Endothelial cell of umbilical vein (primary cell): ENCODE results near the gene ACTR3C. TPM values are rescaled to one million over a fixed set of nuclear protein-coding genes. Genes with fewer than 3 reads are reported as not detected.

ENCODE experiments used
- BruUV-seq: library from RNA; stranded (reverse); fragments of 400-500 nt; replicated peaks from 2 replicates; lab custom pipeline; 2021; lab: Mats Ljungman, UMichigan
- CTCF ChIA-PET: fragments of 300-600, 350-600 bp; sonication (Branson Sonifier 250); formaldehyde crosslinking; loops from one replicate; lab custom pipeline; 2021; ENCODE audit warnings: antibody characterized with exemption, inconsistent platforms; lab: Charles Lee
- POLR2A ChIA-PET: fragments of 300-600, 350-600 bp; sonication (Branson Sonifier 250); formaldehyde crosslinking; loops from one replicate; lab custom pipeline; 2021; ENCODE audit warnings: antibody characterized with exemption, inconsistent platforms; lab: Charles Lee
- DNase-seq: peaks from one replicate; pipeline ENCODE4 v3.0.0-alpha.2; 2011; ENCODE audit warnings: low read depth, low spot score
- FAIRE-seq: peaks from 2 replicates; lab custom pipeline; 2011; peaks lifted over from hg19 to GRCh38; lab: Jason Lieb, UNC
- H2AFZ ChIP-seq: 2 replicates; pipeline ENCODE4 v1.6.0; 2012; ENCODE audit warnings: low read depth, low read length, control low read depth, inconsistent platforms
- H3K27ac ChIP-seq: 2 replicates; pipeline ENCODE4 v1.5.1; 2011; ENCODE audit warnings: low read depth, mild to moderate bottlenecking, control low read depth, low read length, moderate library complexity; ENCODE audit not compliant: insufficient read depth
- H3K27me3 ChIP-seq, 2 experiments: 2 replicates each; pipeline versions ENCODE4 v1.6.0 to v1.6.1; 2011; ENCODE audit warnings: low read length in 2 of 2, mixed read lengths in 1 of 2; ENCODE audit not compliant: control insufficient read depth in 2 of 2, insufficient read depth in 2 of 2
- H3K36me3 ChIP-seq, 2 experiments: 2 replicates in 1 of 2; 3 replicates in 1 of 2; pipeline ENCODE4 v1.5.1; 2011; ENCODE audit warnings: low read length in 2 of 2, mild to moderate bottlenecking in 1 of 2, moderate library complexity in 1 of 2; ENCODE audit not compliant: control insufficient read depth in 2 of 2, insufficient read depth in 2 of 2; ENCODE audit errors: extremely low read depth in 1 of 2
- H3K4me1 ChIP-seq: 3 replicates; pipeline ENCODE4 v1.5.1; 2011; ENCODE audit warnings: mild to moderate bottlenecking, low read length; ENCODE audit not compliant: control insufficient read depth, insufficient read depth; ENCODE audit errors: extremely low read depth
- H3K4me2 ChIP-seq: 2 replicates; pipeline ENCODE4 v1.6.1; 2011; ENCODE audit warnings: low read length, control low read depth, mixed read lengths; ENCODE audit not compliant: insufficient read depth
- H3K4me3 ChIP-seq, 3 experiments: fragments of 200-600 bp in 1 of 3; sonication (generic), shearing (Covaris generic) in 1 of 3; replicated peaks in 1 of 3; 2 replicates each; pipeline ENCODE4 v1.5.1; 2011 to 2016; ENCODE audit warnings: control low read depth in 3 of 3, low read length in 3 of 3, mild to moderate bottlenecking in 2 of 3, inconsistent platforms in 1 of 3, low read depth in 1 of 3, moderate library complexity in 1 of 3; ENCODE audit not compliant: insufficient read depth in 1 of 3
- H3K79me2 ChIP-seq: 2 replicates; pipeline ENCODE4 v1.6.0; 2012; ENCODE audit warnings: low read length, inconsistent platforms; ENCODE audit not compliant: control insufficient read depth, insufficient read depth
- H3K9ac ChIP-seq: replicated peaks from 2 replicates; pipeline ENCODE3; 2011; ENCODE audit warnings: low read length, control low read depth; ENCODE audit not compliant: insufficient read depth; ENCODE audit errors: extremely low read depth
- H3K9me1 ChIP-seq: replicated peaks from 3 replicates; pipeline ENCODE4 v1.6.0; 2011; ENCODE audit warnings: mild to moderate bottlenecking, low read length; ENCODE audit not compliant: control insufficient read depth, insufficient read depth; ENCODE audit errors: extremely low read depth
- H3K9me3 ChIP-seq: replicated peaks from 2 replicates; pipeline ENCODE4 v1.5.1; 2012; ENCODE audit warnings: low read length, inconsistent platforms; ENCODE audit not compliant: control insufficient read depth, insufficient read depth
- H4K20me1 ChIP-seq: replicated peaks from 2 replicates; pipeline ENCODE3; 2011; ENCODE audit warnings: mild to moderate bottlenecking, low read length; ENCODE audit not compliant: control insufficient read depth, insufficient read depth; ENCODE audit errors: extremely low read depth
- EZH2 ChIP-seq: IDR thresholded peaks from 2 replicates; pipeline ENCODE4 v1.6.1; 2012; ENCODE audit warnings: borderline replicate concordance, low read depth, mild to moderate bottlenecking, moderate library complexity, low read length, inconsistent platforms; ENCODE audit not compliant: severe bottlenecking
- FOS ChIP-seq: IDR thresholded peaks from 2 replicates; pipeline ENCODE4 v1.6.1; 2011; ENCODE audit warnings: mild to moderate bottlenecking, low read length, moderate library complexity, borderline replicate concordance; ENCODE audit not compliant: insufficient read depth
- GATA2 ChIP-seq: IDR thresholded peaks from 2 replicates; pipeline ENCODE4 v1.7.0; 2011; ENCODE audit warnings: low read depth, mild to moderate bottlenecking, moderate library complexity, mixed read lengths, low read length; ENCODE audit not compliant: insufficient read length, insufficient read depth
- JUN ChIP-seq: IDR thresholded peaks from 2 replicates; pipeline ENCODE4 v1.6.1; 2011; ENCODE audit warnings: borderline replicate concordance, low read depth; ENCODE audit not compliant: insufficient read length, insufficient read depth
- MAX ChIP-seq: IDR thresholded peaks from 2 replicates; pipeline ENCODE4 v1.6.1; 2011; ENCODE audit not compliant: insufficient read depth, insufficient read length
- MYC ChIP-seq: IDR thresholded peaks from one replicate; pipeline ENCODE4 v1.6.1; 2011; ENCODE audit warnings: mild to moderate bottlenecking, low read depth, low read length
- POLR2A ChIP-seq: IDR thresholded peaks from 2 replicates; pipeline ENCODE4 v1.6.1; 2012; ENCODE audit warnings: low read depth, mild to moderate bottlenecking, control low read depth, low read length
- POLR2AphosphoS5 ChIP-seq: IDR thresholded peaks from 2 replicates; pipeline ENCODE4 v1.6.1; 2012; ENCODE audit warnings: low read depth, mild to moderate bottlenecking, control low read depth, low read length, moderate library complexity; ENCODE audit not compliant: insufficient read depth
- dilution Hi-C: fragments of 300-500 bp; cut with MboI; formaldehyde crosslinking; loops from one replicate; pipeline ENCODE4 v1.15.0; 2019; ENCODE audit warnings: low sequenced_read_pairs; ENCODE audit not compliant: extremely low pct_ligation_motif_present
- intact Hi-C: fragments of 100-400 bp; cut with micrococcal nuclease; formaldehyde crosslinking; loops from one replicate; pipeline ENCODE4 v1.10.0; 2022
- polyA plus RNA-seq, 4 experiments: library from polyadenylated mRNA; depleted of rRNA in 3 of 4; stranded (reverse) in 3 of 4; unstranded in 1 of 4; fragments of >200 nt; gene quantifications; 2 replicates each; pipeline versions ENCODE4 v1.2.1 to v1.2.3, GENCODE V29; 2011 to 2012; ENCODE audit warnings: missing spikeins in 1 of 4
- total RNA-seq: library from RNA; stranded (reverse); gene quantifications from 2 replicates; pipeline ENCODE4 v1.2.3, GENCODE V29; 2021
- TF ChIP-seq, protein P1 (sequence below), 2 donors: IDR thresholded peaks; 1 replicate in 1 of 2; 2 replicates in 1 of 2; pipeline ENCODE4 v1.5.1; 2011; ENCODE audit warnings: low read length in 2 of 2, mild to moderate bottlenecking in 2 of 2, moderate library complexity in 2 of 2, control low read depth in 1 of 2, inconsistent platforms in 1 of 2, low read depth in 1 of 2; ENCODE audit not compliant: insufficient read depth in 1 of 2; ENCODE audit errors: extremely low read depth in 1 of 2

Gene ACTR3C
- total and polyA plus RNA-seq, 2 donors (not counting 3 experiments of a cell fraction or from before 2014, with no cell fraction given) = 0.33 TPM; not detected in 1

DNA sequence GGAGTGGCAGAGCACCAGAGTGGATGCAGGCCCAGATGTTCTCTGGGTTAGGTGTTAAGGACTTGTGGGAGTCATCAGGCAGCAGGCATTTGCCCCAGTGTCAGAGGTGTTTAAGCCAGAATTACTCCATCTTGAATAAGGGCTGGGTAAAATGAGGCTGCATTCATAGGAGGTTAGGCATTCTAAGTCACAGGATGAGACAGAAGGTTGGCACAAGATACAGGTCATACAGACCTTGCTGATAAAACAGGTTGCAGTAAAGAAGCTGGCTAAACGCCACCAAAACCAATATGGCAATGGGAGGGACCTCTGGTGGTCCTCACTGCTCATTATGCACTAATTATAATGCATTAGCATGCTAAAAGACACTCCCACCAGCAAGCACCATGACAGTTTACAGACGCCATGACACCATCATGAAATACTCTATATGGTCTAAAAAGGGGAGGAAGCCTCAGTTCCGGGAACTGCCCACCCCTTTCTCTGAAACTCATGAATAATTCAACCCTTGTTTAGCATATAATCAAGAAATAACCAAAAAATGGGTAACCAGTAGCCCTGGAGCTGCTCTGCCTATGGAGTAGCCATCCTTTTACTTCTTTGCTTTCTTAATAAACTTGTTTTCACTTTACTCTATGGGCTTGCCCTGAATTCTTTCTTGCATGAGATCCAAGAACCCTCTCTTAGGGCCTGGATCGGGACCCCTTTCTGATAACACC is 1.1 kb downstream of the ACTR3C start:
- H3K27ac ChIP-seq = no peak overlapping the region
- peaks cover 7% of the 10 kb centered on the region for H3K4me1 ChIP-seq
- H3K27me3 ChIP-seq = no peaks in the 10 kb centered on the region
- H3K9me1 ChIP-seq = no peaks in the 10 kb centered on the region
- H3K4me3 ChIP-seq = no peak overlapping the region
- intact Hi-C loops = no loop called here
- H3K9me3 ChIP-seq = no peaks in the 10 kb centered on the region
- H3K79me2 ChIP-seq = no peaks in the 10 kb centered on the region
- dilution Hi-C loops = no loop called here
- no TSS peak for BruUV-seq
- no peaks in the 10 kb centered on the region for H3K36me3 ChIP-seq
- H3K4me2 ChIP-seq = no peak overlapping the region
- TF ChIP-seq, protein P1, sequence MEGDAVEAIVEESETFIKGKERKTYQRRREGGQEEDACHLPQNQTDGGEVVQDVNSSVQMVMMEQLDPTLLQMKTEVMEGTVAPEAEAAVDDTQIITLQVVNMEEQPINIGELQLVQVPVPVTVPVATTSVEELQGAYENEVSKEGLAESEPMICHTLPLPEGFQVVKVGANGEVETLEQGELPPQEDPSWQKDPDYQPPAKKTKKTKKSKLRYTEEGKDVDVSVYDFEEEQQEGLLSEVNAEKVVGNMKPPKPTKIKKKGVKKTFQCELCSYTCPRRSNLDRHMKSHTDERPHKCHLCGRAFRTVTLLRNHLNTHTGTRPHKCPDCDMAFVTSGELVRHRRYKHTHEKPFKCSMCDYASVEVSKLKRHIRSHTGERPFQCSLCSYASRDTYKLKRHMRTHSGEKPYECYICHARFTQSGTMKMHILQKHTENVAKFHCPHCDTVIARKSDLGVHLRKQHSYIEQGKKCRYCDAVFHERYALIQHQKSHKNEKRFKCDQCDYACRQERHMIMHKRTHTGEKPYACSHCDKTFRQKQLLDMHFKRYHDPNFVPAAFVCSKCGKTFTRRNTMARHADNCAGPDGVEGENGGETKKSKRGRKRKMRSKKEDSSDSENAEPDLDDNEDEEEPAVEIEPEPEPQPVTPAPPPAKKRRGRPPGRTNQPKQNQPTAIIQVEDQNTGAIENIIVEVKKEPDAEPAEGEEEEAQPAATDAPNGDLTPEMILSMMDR (IDR thresholded peaks at IDR 0.05; ENCODE audit: extremely low read depth in 1 of 2, insufficient read depth in 1 of 2, low read depth in 1 of 2, low read length in 2 of 2) = no peak
- TF ChIP-seq POLR2AphosphoS5 (no peak), MYC (no peak), POLR2A (no peak), MAX (no peak), GATA2 (no peak), JUN (no peak), FOS (no peak), EZH2 (no peak)
- POLR2A ChIA-PET = no interaction called here
- DNase-seq = no peak
- no peaks in the 10 kb centered on the region for H4K20me1 ChIP-seq
- H2AFZ ChIP-seq = no peak overlapping the region
- H3K9ac ChIP-seq = no peak overlapping the region
- no peak for FAIRE-seq
- CTCF ChIA-PET = no interaction called here
